Measurements from ENCODE around the gene BLOC1S5. TPM values are rescaled to one million over a fixed set of nuclear protein-coding genes. Genes with fewer than 3 reads are reported as not detected.

Gene BLOC1S5
- total and polyA plus RNA-seq, 9 of the 15 experiments (the other 6 are each of a cell fraction or from before 2014, with no cell fraction given): 8.5 to 41.0 (median 27.7) TPM

DNA sequence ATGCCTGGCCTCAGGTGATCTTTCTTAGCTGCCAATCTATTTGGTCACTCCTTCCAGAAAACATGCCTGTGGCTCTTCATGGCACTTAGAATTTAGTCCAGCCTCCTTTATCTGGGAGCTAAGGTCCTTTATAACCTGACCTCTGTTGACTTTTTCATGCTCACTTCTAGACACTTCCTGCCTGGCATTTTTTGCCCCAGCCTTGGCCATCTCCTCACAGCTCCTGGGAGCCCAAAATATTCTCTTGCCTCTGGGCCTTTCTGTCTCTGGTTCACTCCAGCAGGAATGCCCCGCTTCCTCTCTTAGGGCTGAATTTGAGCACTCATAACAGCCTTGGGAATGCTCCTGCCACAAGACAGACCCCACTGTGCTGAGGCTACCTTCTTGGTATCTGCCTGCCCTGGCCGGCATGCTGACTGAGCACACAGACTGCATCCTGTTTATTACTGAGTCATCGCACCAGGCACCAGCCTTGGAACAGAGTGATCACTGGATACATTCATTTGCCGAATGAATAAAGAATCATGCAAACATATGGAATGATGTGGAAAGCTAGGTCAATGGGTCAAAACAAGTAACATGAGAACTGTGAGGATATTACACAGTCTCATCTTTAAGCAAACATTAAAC is 44.0 kb upstream of the BLOC1S5 start (continued):
- TF ChIP-seq, protein P1, sequence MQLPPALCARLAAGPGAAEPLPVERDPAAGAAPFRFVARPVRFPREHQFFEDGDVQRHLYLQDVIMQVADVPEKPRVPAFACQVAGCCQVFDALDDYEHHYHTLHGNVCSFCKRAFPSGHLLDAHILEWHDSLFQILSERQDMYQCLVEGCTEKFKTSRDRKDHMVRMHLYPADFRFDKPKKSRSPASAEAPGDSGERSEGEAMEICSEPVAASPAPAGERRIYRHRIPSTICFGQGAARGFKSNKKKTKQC (CRISPR knock-in tag; IDR thresholded peaks at IDR 0.05): no peak
- TF ChIP-seq C11orf30 (IDR thresholded peaks at IDR 0.05; ENCODE audit: low read depth) (peak; percentile 91), JUND (IDR thresholded peaks at IDR 0.05; ENCODE audit: borderline replicate concordance, low read depth, low read length) (peak; percentile 70), JUND (tag; IDR thresholded peaks at IDR 0.05; ENCODE audit: borderline replicate concordance, low read depth, low read length) (peak; percentile 67; the same call in 2 of the 3 replicates), TRIM24 (IDR thresholded peaks at IDR 0.05) (peak in 1 of 2 experiments; percentile 46; a peak in 2 of 4 replicates), RBM25 (IDR thresholded peaks at IDR 0.05; ENCODE audit: low read depth, low read length, severe bottlenecking) (peak; percentile 21), MTF1 (CRISPR knock-in tag; IDR thresholded peaks at IDR 0.05; ENCODE audit: borderline replicate concordance) (no peak), NFIX (CRISPR knock-in tag; IDR thresholded peaks at IDR 0.05; ENCODE audit: low read depth) (no peak), EP300 (IDR thresholded peaks at IDR 0.05; ENCODE audit: low read length) (0 out of 2 replicates have a peak, but pooled peaks have one; percentile 21), DPF2 (IDR thresholded peaks at IDR 0.05) (peak; percentile 71), NFE2 (IDR thresholded peaks at IDR 0.05; ENCODE audit: low read depth) (peak; percentile 89), EHMT2 (IDR thresholded peaks at IDR 0.05) (0 out of 2 replicates have a peak, but pooled peaks have one; percentile 8), ZKSCAN8 (CRISPR knock-in tag; IDR thresholded peaks at IDR 0.05) (peak; percentile 51; the same call in 1 of the 2 replicates), NEUROD1 (IDR thresholded peaks at IDR 0.05; ENCODE audit: borderline replicate concordance, low read depth, low read length, partially characterized antibody) (peak; percentile 34), FOS (IDR thresholded peaks at IDR 0.05; ENCODE audit: extremely low read depth, insufficient read length) (peak; percentile 2), ETV5 (CRISPR knock-in tag; IDR thresholded peaks at IDR 0.05; ENCODE audit: low read depth) (0 out of 2 replicates have a peak, but pooled peaks have one; percentile 30), THRAP3 (IDR thresholded peaks at IDR 0.05; ENCODE audit: borderline replicate concordance) (no peak), MAFG (tag; conservative IDR thresholded peaks at IDR 0.05) (peak; percentile 89), MAFF (IDR thresholded peaks at IDR 0.05; ENCODE audit: low read length) (peak; percentile 66), RCOR1 (IDR thresholded peaks at IDR 0.05; ENCODE audit: borderline replicate concordance in 1 of 2, low read depth in 2 of 2, low read length in 2 of 2) (no peak), SMARCA4 (IDR thresholded peaks at IDR 0.05) (peak; percentile 83), SMARCE1 (IDR thresholded peaks at IDR 0.05) (0 out of 2 replicates have a peak, but pooled peaks have one; percentile 15)
- TF ChIP-seq, protein P2, sequence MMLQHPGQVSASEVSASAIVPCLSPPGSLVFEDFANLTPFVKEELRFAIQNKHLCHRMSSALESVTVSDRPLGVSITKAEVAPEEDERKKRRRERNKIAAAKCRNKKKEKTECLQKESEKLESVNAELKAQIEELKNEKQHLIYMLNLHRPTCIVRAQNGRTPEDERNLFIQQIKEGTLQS (IDR thresholded peaks at IDR 0.05): peak; percentile 69
- TF ChIP-seq, protein P2 (CRISPR knock-in tag; conservative IDR thresholded peaks at IDR 0.05): no peak
- TF ChIP-seq, protein P3, sequence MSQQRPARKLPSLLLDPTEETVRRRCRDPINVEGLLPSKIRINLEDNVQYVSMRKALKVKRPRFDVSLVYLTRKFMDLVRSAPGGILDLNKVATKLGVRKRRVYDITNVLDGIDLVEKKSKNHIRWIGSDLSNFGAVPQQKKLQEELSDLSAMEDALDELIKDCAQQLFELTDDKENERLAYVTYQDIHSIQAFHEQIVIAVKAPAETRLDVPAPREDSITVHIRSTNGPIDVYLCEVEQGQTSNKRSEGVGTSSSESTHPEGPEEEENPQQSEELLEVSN (IDR thresholded peaks at IDR 0.05; ENCODE audit: borderline replicate concordance in 1 of 2, extremely low read depth in 1 of 2, insufficient read depth in 1 of 2, insufficient read length in 1 of 2, low read depth in 1 of 2, low read length in 1 of 2, poor library complexity in 1 of 2, severe bottlenecking in 1 of 2): no peak
- TF ChIP-seq, protein P4, sequence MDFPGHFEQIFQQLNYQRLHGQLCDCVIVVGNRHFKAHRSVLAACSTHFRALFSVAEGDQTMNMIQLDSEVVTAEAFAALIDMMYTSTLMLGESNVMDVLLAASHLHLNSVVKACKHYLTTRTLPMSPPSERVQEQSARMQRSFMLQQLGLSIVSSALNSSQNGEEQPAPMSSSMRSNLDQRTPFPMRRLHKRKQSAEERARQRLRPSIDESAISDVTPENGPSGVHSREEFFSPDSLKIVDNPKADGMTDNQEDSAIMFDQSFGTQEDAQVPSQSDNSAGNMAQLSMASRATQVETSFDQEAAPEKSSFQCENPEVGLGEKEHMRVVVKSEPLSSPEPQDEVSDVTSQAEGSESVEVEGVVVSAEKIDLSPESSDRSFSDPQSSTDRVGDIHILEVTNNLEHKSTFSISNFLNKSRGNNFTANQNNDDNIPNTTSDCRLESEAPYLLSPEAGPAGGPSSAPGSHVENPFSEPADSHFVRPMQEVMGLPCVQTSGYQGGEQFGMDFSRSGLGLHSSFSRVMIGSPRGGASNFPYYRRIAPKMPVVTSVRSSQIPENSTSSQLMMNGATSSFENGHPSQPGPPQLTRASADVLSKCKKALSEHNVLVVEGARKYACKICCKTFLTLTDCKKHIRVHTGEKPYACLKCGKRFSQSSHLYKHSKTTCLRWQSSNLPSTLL (IDR thresholded peaks at IDR 0.05): no peak
